HepG2 (cell line): ENCODE results near the gene FAM240A. TPM values are rescaled to one million over a fixed set of nuclear protein-coding genes. Genes with fewer than 3 reads are reported as not detected.

Experiments
- ATAC-seq: fragments of 200-7000 bp; cut with Tn5 transposase; 3 replicates; pipeline ENCODE4 v1.9.1; 2020; ENCODE audit warnings: mild to moderate bottlenecking, moderate library complexity
- BruUV-seq: library from RNA; stranded (reverse); fragments of 400-500 nt; replicated peaks from 2 replicates; lab custom pipeline; 2021; lab: Mats Ljungman, UMichigan
- CTCF ChIA-PET: fragments of 300-600 bp; formaldehyde crosslinking; extraction: SDS; loops from one replicate; lab custom pipeline; 2021; ENCODE audit warnings: low total read pairs, inconsistent platforms, low intra/inter-chr PET ratio; lab: Yijun Ruan, JAX
- POLR2A ChIA-PET: fragments of 350-600 bp; sonication (Branson Sonifier 250); formaldehyde crosslinking; loops from one replicate; lab custom pipeline; 2020; ENCODE audit warnings: antibody characterized with exemption, inconsistent platforms; lab: Yijun Ruan, JAX
- DNase-seq: peaks from one replicate; pipeline ENCODE4 v3.0.0-alpha.2; 2015; ENCODE audit warnings: low spot score
- FAIRE-seq: peaks from 3 replicates; lab custom pipeline; 2011; peaks lifted over from hg19 to GRCh38; lab: Jason Lieb, UNC
- H2AFZ ChIP-seq: one replicate; pipeline ENCODE4 v1.6.1; 2011; ENCODE audit warnings: low read length, inconsistent platforms
- H3K27ac ChIP-seq: fragments of 300-600 bp; 3 replicates; pipeline ENCODE4 v1.8.0; 2011; ENCODE audit warnings: mixed run types, mild to moderate bottlenecking, mixed read lengths, low read length, inconsistent platforms; ENCODE audit not compliant: insufficient read depth; ENCODE audit errors: extremely low read length
- H3K27me3 ChIP-seq, 2 experiments: fragments of 200-600 bp in 1 of 2; 2 replicates in 1 of 2; 3 replicates in 1 of 2; pipeline versions ENCODE4 v1.6.0 to v1.8.0; 2011; ENCODE audit warnings: low read length in 2 of 2, mild to moderate bottlenecking in 2 of 2, moderate library complexity in 2 of 2, inconsistent platforms in 1 of 2; ENCODE audit not compliant: insufficient read depth in 2 of 2, control insufficient read depth in 1 of 2
- H3K36me3 ChIP-seq, 2 experiments: fragments of 200-600 bp in 1 of 2; replicated peaks in 1 of 2; 2 replicates in 1 of 2; 3 replicates in 1 of 2; pipeline versions ENCODE4 v1.5.1 to v1.8.0; 2011; ENCODE audit warnings: low read length in 2 of 2, inconsistent platforms in 1 of 2; ENCODE audit not compliant: insufficient read depth in 2 of 2, control insufficient read depth in 1 of 2
- H3K4me1 ChIP-seq: 2 replicates; pipeline ENCODE4 v1.5.1; 2012; ENCODE audit warnings: low read length, inconsistent platforms; ENCODE audit not compliant: insufficient read depth
- H3K4me2 ChIP-seq: 2 replicates; pipeline ENCODE4 v1.6.0; 2011; ENCODE audit warnings: low read depth, low read length, inconsistent platforms
- H3K4me3 ChIP-seq, 3 experiments: fragments of 200-600 bp in 1 of 3; sonication (generic), shearing (Covaris generic) in 1 of 3; replicated peaks in 1 of 3; 2 replicates each; pipeline ENCODE4 v1.5.1; 2011 to 2016; ENCODE audit warnings: low read length in 3 of 3, inconsistent platforms in 2 of 3, low read depth in 2 of 3, mild to moderate bottlenecking in 2 of 3, control low read depth in 1 of 3, mixed read lengths in 1 of 3; ENCODE audit not compliant: insufficient read depth in 1 of 3
- H3K79me2 ChIP-seq: one replicate; pipeline ENCODE4 v1.6.1; 2011; ENCODE audit warnings: low read length, inconsistent platforms; ENCODE audit not compliant: insufficient read depth
- H3K9ac ChIP-seq: 2 replicates; pipeline ENCODE4 v1.6.0; 2011; ENCODE audit warnings: mild to moderate bottlenecking, low read depth, low read length, inconsistent platforms; ENCODE audit not compliant: insufficient read depth
- H3K9me3 ChIP-seq: 2 replicates; pipeline ENCODE4 v1.5.1; 2012; ENCODE audit warnings: mild to moderate bottlenecking, low read length
- H4K20me1 ChIP-seq: 2 replicates; pipeline ENCODE4 v1.6.0; 2011; ENCODE audit warnings: inconsistent platforms, mild to moderate bottlenecking, low read length, moderate library complexity; ENCODE audit not compliant: insufficient read depth
- FLYWCH1 ChIP-seq: sonication (generic); formaldehyde crosslinking; IDR thresholded peaks from 2 replicates; pipeline ENCODE4 v1.8.1; 2023; ENCODE audit warnings: mild to moderate bottlenecking, missing genetic modification reagents
- FOSL1 ChIP-seq: sonication (generic); formaldehyde crosslinking; IDR thresholded peaks from 2 replicates; pipeline ENCODE4 v1.9.0; 2021; ENCODE audit warnings: missing genetic modification reagents, borderline replicate concordance
- HNF4G ChIP-seq, 2 experiments: sonication (generic) in 1 of 2; formaldehyde crosslinking in 1 of 2; IDR thresholded peaks; 2 replicates each; pipeline versions ENCODE4 v1.4.0 to v1.6.1; 2011 to 2020; ENCODE audit warnings: borderline replicate concordance in 2 of 2, low read depth in 2 of 2, mild to moderate bottlenecking in 2 of 2, low read length in 1 of 2, missing genetic modification reagents in 1 of 2, moderate library complexity in 1 of 2
- KLF13 ChIP-seq: sonication (generic); formaldehyde crosslinking; IDR thresholded peaks from 2 replicates; pipeline ENCODE4 v1.4.0; 2020; ENCODE audit warnings: mild to moderate bottlenecking, missing genetic modification reagents
- MLX ChIP-seq: IDR thresholded peaks from 2 replicates; pipeline ENCODE4 v1.6.1; 2016
- POGZ ChIP-seq: sonication (generic); formaldehyde crosslinking; IDR thresholded peaks from 2 replicates; pipeline ENCODE4 v1.4.0; 2020; ENCODE audit warnings: mild to moderate bottlenecking, missing genetic modification reagents
- RARA ChIP-seq: IDR thresholded peaks from 2 replicates; pipeline ENCODE4 v1.6.1; 2016; ENCODE audit warnings: missing genetic modification reagents, missing compliant biosample characterization
- SSRP1 ChIP-seq: IDR thresholded peaks from 2 replicates; pipeline ENCODE4 v1.6.1; 2016; ENCODE audit warnings: control low read depth
- ZBTB8A ChIP-seq: sonication (generic); formaldehyde crosslinking; IDR thresholded peaks from 2 replicates; pipeline ENCODE4 v1.4.0; 2020; ENCODE audit warnings: mild to moderate bottlenecking, low read depth, missing genetic modification reagents, borderline replicate concordance
- ZNF136 ChIP-seq: sonication (generic); formaldehyde crosslinking; IDR thresholded peaks from 2 replicates; pipeline ENCODE4 v1.8.1; 2022; ENCODE audit warnings: low read depth, mild to moderate bottlenecking, moderate library complexity, missing genetic modification reagents
- ZNF660 ChIP-seq: sonication (generic); formaldehyde crosslinking; IDR thresholded peaks from 2 replicates; pipeline ENCODE4 v1.5.1; 2020; ENCODE audit warnings: mild to moderate bottlenecking, low read depth, missing genetic modification reagents, borderline replicate concordance
- ZNF724P ChIP-seq: sonication (generic); formaldehyde crosslinking; IDR thresholded peaks from 2 replicates; pipeline ENCODE4 v1.8.0; 2022; ENCODE audit warnings: missing genetic modification reagents, borderline replicate concordance
- WGBS: methylation state at CpG from one replicate; pipeline ENCODE4 v1.1.6; 2017; ENCODE audit warnings: low lambda C conversion rate; 5-methylcytosine and 5-hydroxymethylcytosine counted together
- in situ Hi-C: cut with HindIII; loops from 2 replicates; pipeline ENCODE4 v1.10.0; 2017; ENCODE audit warnings: low pct_unique_long_range_greater_than_20kb; ENCODE audit not compliant: extremely low pct_ligation_motif_present
- intact Hi-C: fragments of 100-400 bp; cut with micrococcal nuclease; formaldehyde crosslinking; loops from one replicate; pipeline ENCODE4 v1.10.0; 2022; ENCODE audit not compliant: unreplicated experiment
- polyA plus RNA-seq, 8 experiments: library from polyadenylated mRNA; depleted of rRNA in 3 of 8; stranded (reverse) in 7 of 8; unstranded in 1 of 8; fragments of >200 nt; fragmentation: Illumina TruSeq in 4 of 8; extraction: Trizol in 4 of 8; gene quantifications; 2 replicates each; pipeline versions ENCODE4 v1.2.1 to v1.2.3, GENCODE V29; 2011 to 2016; ENCODE audit warnings: low read depth in 4 of 8, missing spikeins in 1 of 8, mixed read lengths in 1 of 8; ENCODE audit not compliant: insufficient read depth in 1 of 8
- total RNA-seq, 5 experiments: library from RNA; depleted of rRNA; stranded (reverse); fragments of >200 nt; fragmentation: Illumina TruSeq; extraction: Trizol; gene quantifications; 2 replicates each; pipeline ENCODE4 v1.2.3, GENCODE V29; 2016; ENCODE audit warnings: low read depth in 1 of 5
- TF ChIP-seq, protein P1 (sequence below): sonication (generic); formaldehyde crosslinking; IDR thresholded peaks from 2 replicates; pipeline ENCODE4 v1.4.0; 2020; ENCODE audit warnings: missing genetic modification reagents
- TF ChIP-seq, protein P2 (sequence below): sonication (generic); formaldehyde crosslinking; IDR thresholded peaks from 2 replicates; pipeline ENCODE4 v1.5.0; 2020; ENCODE audit warnings: missing genetic modification reagents
- TF ChIP-seq, protein P3 (sequence below): IDR thresholded peaks from 2 replicates; pipeline ENCODE4 v1.6.1; 2016; ENCODE audit warnings: mild to moderate bottlenecking

The FAM240A gene
- total and polyA plus RNA-seq, 2 of the 13 experiments (the other 11 are each of a cell fraction or from before 2014, with no cell fraction given), result not detected

GRCh38 chr3:46576879-46577278 is 35.4 kb upstream of the FAM240A start:
- TF ChIP-seq KLF13 (CRISPR knock-in tag) (no peak), HNF4G (IDR thresholded peaks at IDR 0.05; ENCODE audit: borderline replicate concordance, low read depth, low read length) (no peak), HNF4G (CRISPR knock-in tag; IDR thresholded peaks at IDR 0.05; ENCODE audit: borderline replicate concordance, low read depth) (no peak), ZNF136 (CRISPR knock-in tag) (no peak), ZBTB8A (CRISPR knock-in tag) (no peak), FLYWCH1 (CRISPR knock-in tag) (no peak), FOSL1 (CRISPR knock-in tag) (no peak), POGZ (no peak), ZNF724P (CRISPR knock-in tag) (no peak), MLX (CRISPR knock-in tag) (no peak), SSRP1 (CRISPR knock-in tag) (no peak), RARA (no peak), ZNF660 (no peak)
- TF ChIP-seq, protein P1, sequence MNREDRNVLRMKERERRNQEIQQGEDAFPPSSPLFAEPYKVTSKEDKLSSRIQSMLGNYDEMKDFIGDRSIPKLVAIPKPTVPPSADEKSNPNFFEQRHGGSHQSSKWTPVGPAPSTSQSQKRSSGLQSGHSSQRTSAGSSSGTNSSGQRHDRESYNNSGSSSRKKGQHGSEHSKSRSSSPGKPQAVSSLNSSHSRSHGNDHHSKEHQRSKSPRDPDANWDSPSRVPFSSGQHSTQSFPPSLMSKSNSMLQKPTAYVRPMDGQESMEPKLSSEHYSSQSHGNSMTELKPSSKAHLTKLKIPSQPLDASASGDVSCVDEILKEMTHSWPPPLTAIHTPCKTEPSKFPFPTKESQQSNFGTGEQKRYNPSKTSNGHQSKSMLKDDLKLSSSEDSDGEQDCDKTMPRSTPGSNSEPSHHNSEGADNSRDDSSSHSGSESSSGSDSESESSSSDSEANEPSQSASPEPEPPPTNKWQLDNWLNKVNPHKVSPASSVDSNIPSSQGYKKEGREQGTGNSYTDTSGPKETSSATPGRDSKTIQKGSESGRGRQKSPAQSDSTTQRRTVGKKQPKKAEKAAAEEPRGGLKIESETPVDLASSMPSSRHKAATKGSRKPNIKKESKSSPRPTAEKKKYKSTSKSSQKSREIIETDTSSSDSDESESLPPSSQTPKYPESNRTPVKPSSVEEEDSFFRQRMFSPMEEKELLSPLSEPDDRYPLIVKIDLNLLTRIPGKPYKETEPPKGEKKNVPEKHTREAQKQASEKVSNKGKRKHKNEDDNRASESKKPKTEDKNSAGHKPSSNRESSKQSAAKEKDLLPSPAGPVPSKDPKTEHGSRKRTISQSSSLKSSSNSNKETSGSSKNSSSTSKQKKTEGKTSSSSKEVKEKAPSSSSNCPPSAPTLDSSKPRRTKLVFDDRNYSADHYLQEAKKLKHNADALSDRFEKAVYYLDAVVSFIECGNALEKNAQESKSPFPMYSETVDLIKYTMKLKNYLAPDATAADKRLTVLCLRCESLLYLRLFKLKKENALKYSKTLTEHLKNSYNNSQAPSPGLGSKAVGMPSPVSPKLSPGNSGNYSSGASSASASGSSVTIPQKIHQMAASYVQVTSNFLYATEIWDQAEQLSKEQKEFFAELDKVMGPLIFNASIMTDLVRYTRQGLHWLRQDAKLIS (CRISPR knock-in tag), result no peak
- TF ChIP-seq, protein P2, sequence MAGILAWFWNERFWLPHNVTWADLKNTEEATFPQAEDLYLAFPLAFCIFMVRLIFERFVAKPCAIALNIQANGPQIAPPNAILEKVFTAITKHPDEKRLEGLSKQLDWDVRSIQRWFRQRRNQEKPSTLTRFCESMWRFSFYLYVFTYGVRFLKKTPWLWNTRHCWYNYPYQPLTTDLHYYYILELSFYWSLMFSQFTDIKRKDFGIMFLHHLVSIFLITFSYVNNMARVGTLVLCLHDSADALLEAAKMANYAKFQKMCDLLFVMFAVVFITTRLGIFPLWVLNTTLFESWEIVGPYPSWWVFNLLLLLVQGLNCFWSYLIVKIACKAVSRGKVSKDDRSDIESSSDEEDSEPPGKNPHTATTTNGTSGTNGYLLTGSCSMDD, result no peak
- TF ChIP-seq, protein P3, sequence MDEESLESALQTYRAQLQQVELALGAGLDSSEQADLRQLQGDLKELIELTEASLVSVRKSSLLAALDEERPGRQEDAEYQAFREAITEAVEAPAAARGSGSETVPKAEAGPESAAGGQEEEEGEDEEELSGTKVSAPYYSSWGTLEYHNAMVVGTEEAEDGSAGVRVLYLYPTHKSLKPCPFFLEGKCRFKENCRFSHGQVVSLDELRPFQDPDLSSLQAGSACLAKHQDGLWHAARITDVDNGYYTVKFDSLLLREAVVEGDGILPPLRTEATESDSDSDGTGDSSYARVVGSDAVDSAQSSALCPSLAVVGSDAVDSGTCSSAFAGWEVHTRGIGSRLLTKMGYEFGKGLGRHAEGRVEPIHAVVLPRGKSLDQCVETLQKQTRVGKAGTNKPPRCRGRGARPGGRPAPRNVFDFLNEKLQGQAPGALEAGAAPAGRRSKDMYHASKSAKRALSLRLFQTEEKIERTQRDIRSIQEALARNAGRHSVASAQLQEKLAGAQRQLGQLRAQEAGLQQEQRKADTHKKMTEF, result no peak
- H3K79me2 ChIP-seq, result no peaks in the 10 kb centered on the region
- peaks cover 70% of the 10 kb centered on the region for H3K4me1 ChIP-seq
- no peak overlapping the region for H2AFZ ChIP-seq
- BruUV-seq, result no TSS peak
- in situ Hi-C loops (no loop called here), intact Hi-C loops (no loop called here)
- FAIRE-seq, result no peak
- H3K27me3 ChIP-seq, result no peaks in the 10 kb centered on the region
- DNase-seq, result no peak
- ATAC-seq, result no peak
- no peak overlapping the region for H3K9ac ChIP-seq
- no peaks in the 10 kb centered on the region for H3K9me3 ChIP-seq
- H3K36me3 ChIP-seq, result no peaks in the 10 kb centered on the region
- no peak overlapping the region for H3K27ac ChIP-seq
- no peaks in the 10 kb centered on the region for H4K20me1 ChIP-seq
- H3K4me2 ChIP-seq, result no peak overlapping the region
- no peak overlapping the region for H3K4me3 ChIP-seq
- POLR2A ChIA-PET, result no interaction called here
- CTCF ChIA-PET, result no interaction called here
- WGBS, result 95% methylated on average over 11 of the region's 21 CpGs
